IPS-18a (cell line): ENCODE data around the gene SRP54.
"Not testable (repeated sequence)": the region's sequence is repeated elsewhere in the genome, so short reads cannot be mapped to it uniquely, and the experiment has no call there.

Experiments
- H3K27ac ChIP-seq: one replicate; pipeline ENCODE4 v1.5.1; 2013; ENCODE audit warnings: low read length
- H3K27me3 ChIP-seq: one replicate; pipeline ENCODE4 v1.6.1; 2013; ENCODE audit warnings: mild to moderate bottlenecking, low read length; ENCODE audit not compliant: control insufficient read depth, insufficient read depth
- H3K36me3 ChIP-seq: one replicate; pipeline ENCODE4 v1.6.1; 2013; ENCODE audit warnings: low read depth, low read length; ENCODE audit not compliant: control insufficient read depth
- H3K4me1 ChIP-seq: one replicate; pipeline ENCODE4 v1.6.1; 2013; ENCODE audit warnings: low read depth, low read length; ENCODE audit not compliant: control insufficient read depth
- H3K4me3 ChIP-seq: one replicate; pipeline ENCODE4 v1.5.1; 2013; ENCODE audit warnings: low read length
- H3K9ac ChIP-seq: one replicate; pipeline ENCODE4 v1.6.1; 2013; ENCODE audit warnings: mild to moderate bottlenecking, low read length, moderate library complexity
- H3K9me3 ChIP-seq: one replicate; pipeline ENCODE4 v1.6.1; 2013; ENCODE audit warnings: low read depth, low read length; ENCODE audit not compliant: control insufficient read depth

Gene SRP54

GRCh38 chr14:35050652-35051051, 67.9 kb downstream of the SRP54 start:
- Histone ChIP-seq H3K4me3 (no peak overlapping the region), H3K36me3 (peaks cover under 1% of the 10 kb centered on the region), H3K9ac (no peak overlapping the region), H3K9me3 (no peaks in the 10 kb centered on the region), H3K4me1 (no peaks in the 10 kb centered on the region), H3K27ac (no peak overlapping the region), H3K27me3 (no peaks in the 10 kb centered on the region)

GRCh38 chr14:35051796-35052195, 69.0 kb downstream of the SRP54 start:
- Histone ChIP-seq H3K36me3 (peaks cover 8% of the 10 kb centered on the region), H3K4me1 (no peaks in the 10 kb centered on the region), H3K4me3 (no peak overlapping the region), H3K27ac (no peak overlapping the region), H3K9ac (no peak overlapping the region), H3K27me3 (no peaks in the 10 kb centered on the region), H3K9me3 (no peaks in the 10 kb centered on the region)

DNA sequence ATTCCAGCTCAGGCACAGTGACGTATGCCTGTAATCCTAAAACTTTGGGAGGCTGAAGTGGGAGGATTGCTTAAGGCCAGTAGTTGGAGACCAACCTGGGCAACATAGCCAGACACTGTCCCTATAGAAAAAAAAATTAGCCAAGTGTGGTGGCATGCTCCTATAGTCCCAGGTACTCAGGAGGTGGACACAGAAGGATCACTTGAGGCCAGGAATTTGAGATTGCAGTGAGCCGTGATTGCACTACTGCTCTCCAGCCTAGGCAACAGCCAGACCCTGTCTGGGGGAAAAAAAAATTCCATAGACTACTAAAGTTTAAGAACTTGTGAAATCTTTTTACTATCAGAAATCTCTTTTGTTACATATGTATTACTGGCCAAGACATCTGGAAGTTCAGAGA, 69.8 kb downstream of the SRP54 start:
- H3K9ac ChIP-seq = no peak overlapping the region
- no peaks in the 10 kb centered on the region for H3K4me1 ChIP-seq
- H3K27ac ChIP-seq = no peak overlapping the region
- H3K27me3 ChIP-seq = no peaks in the 10 kb centered on the region
- H3K36me3 ChIP-seq = peaks cover 8% of the 10 kb centered on the region
- no peaks in the 10 kb centered on the region for H3K9me3 ChIP-seq
- no peak overlapping the region for H3K4me3 ChIP-seq

- not testable (repeated sequence) for H3K9ac ChIP-seq, H3K36me3 ChIP-seq
These were observed 78.5 kb downstream of the SRP54 start for GRCh38 chr14:35061113-35061791.

DNA sequence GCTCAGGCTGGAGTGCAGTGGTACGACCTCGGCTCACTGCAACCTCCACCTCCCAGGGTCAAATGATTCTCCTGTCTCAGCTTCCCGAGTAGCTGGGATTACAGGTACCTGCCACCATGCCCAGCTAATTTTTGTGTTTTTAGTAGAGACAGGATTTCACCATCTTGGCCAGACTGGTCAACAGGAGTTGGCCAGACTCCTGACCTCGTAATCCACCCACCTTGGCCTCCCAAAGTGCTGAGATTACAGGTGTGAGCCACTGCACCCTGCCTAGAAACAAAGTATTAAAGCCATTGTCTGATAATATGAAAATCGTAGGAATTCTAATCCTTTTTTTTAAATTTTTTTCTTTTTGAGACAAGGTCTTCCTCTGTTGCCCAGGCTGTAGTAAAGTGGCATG, 82.9 kb downstream of the SRP54 start:
- H3K9me3 ChIP-seq, H3K27me3 ChIP-seq, H3K4me1 ChIP-seq, H3K36me3 ChIP-seq, H3K4me3 ChIP-seq, H3K9ac ChIP-seq, H3K27ac ChIP-seq: not testable (repeated sequence)

More at GRCh38 chr14:35061113-35061791, 78.5 kb downstream of the SRP54 start:
- H3K4me1 ChIP-seq, H3K4me3 ChIP-seq, H3K27ac ChIP-seq, H3K9me3 ChIP-seq, H3K27me3 ChIP-seq: not testable (repeated sequence)

DNA sequence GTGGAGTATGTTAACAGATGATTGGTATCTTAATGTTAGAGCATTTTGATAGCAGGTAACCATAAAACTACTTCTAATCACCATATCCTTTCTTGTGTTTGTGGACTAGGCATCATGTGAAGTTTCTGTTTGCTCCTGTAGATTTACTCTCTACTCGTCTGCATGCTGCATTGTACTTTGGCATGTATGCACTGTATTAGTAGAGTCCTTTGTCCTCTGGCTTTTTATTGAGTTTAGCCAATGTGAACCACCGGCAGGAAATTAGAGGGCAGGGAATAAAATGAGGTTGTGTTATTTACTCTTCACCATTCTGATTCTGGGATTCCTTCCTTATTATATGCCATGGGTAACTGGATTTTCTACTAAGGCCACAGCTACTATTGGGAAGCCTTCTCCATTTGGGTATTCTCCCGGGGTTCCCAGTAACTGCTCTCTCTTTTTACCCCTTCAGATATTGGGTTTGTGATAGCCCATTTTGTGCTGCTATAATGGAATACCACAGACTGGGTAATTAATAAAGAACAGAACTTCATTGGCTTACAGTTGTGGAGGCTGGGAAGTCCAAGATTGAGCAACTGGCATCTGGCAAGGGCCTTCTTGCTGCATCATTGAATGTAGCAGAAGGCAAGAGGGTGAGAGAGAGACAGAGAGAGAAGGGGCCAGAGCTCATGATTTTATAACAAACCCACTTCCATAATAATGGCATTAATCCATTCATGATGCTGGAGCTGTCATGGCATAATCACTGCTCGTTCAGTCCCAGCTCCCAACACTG, 85.6 kb downstream of the SRP54 start:
- Histone ChIP-seq H3K27ac (no peak overlapping the region), H3K9ac (no peak overlapping the region), H3K4me1 (no peaks in the 10 kb centered on the region), H3K9me3 (no peaks in the 10 kb centered on the region), H3K27me3 (no peaks in the 10 kb centered on the region), H3K4me3 (no peak overlapping the region), H3K36me3 (peaks cover 5% of the 10 kb centered on the region)

GRCh38 chr14:35072226-35072625, 89.4 kb downstream of the SRP54 start:
- Histone ChIP-seq H3K36me3 (peaks cover 5% of the 10 kb centered on the region), H3K4me3 (no peak overlapping the region), H3K27me3 (no peaks in the 10 kb centered on the region), H3K27ac (no peak overlapping the region), H3K4me1 (no peaks in the 10 kb centered on the region), H3K9ac (no peak overlapping the region), H3K9me3 (no peaks in the 10 kb centered on the region)

DNA sequence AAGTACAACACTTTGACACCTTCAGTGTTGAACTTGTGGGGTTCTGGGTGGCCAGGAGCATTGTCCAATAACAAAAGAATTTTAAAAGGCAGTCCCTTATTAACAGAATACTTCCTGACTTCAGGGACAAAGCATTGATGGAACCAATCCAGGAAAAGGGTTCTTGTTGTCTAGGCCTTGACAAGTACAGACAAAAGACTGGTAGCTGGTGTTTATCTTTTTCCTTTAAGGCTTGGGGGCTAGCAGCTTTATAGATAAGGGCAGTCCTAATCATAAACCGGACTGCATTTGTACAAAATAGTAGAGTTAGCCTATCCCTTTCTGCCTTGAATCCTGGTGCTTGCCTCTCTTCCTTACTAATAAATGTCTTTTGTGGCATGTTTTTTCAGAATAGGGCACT, 90.7 kb downstream of the SRP54 start:
- Histone ChIP-seq H3K9me3 (no peaks in the 10 kb centered on the region), H3K36me3 (peaks cover 3% of the 10 kb centered on the region), H3K27ac (no peak overlapping the region), H3K27me3 (no peaks in the 10 kb centered on the region), H3K9ac (no peak overlapping the region), H3K4me1 (no peaks in the 10 kb centered on the region), H3K4me3 (no peak overlapping the region)

DNA sequence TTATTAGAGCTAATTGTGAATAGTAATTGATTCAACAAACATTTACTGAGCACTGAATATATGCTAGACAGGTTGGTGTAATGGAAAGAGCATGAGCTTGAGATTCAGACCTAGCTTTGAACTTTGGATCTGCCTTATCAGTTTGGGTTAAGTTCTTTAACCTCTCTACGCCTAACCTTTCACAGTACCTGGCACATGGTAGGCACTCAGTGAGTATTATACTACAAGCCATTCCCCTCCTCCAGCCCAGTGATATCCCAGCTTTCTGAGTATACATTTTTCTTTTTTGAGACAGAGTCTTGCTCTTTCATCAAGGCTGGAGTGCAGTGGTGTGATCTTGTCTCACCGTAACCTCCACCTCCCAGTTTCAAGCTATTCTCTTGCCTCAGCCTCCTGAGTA, 95.3 kb downstream of the SRP54 start:
- H3K4me3 ChIP-seq = no peak overlapping the region
- no peak overlapping the region for H3K27ac ChIP-seq
- H3K36me3 ChIP-seq = peaks cover 7% of the 10 kb centered on the region
- no peaks in the 10 kb centered on the region for H3K4me1 ChIP-seq
- H3K27me3 ChIP-seq = no peaks in the 10 kb centered on the region
- H3K9ac ChIP-seq = no peak overlapping the region
- no peaks in the 10 kb centered on the region for H3K9me3 ChIP-seq
